ENCODE data around the gene ITGA11. TPM values are rescaled to one million over a fixed set of nuclear protein-coding genes. Genes with fewer than 3 reads are reported as not detected.

Gene ITGA11
- total and polyA plus RNA-seq, 8 donors: 0.08 to 12.1 (median 2.0) TPM

- WGBS, 5 donors: 79 to 88% (median 84%) methylated on average over 5 to 6 of the region's 6 CpGs
- H3K27ac ChIP-seq: no peak overlapping the region
Measured at GRCh38 chr15:68348081-68348480, 83.9 kb downstream of the ITGA11 start.

GRCh38 chr15:68347392-68347791 is 84.6 kb downstream of the ITGA11 start:
- H3K4me3 ChIP-seq: no peak overlapping the region
- TF ChIP-seq CTCF (IDR thresholded peaks at IDR 0.05): no peak
- no peak for TF ChIP-seq POLR2AphosphoS5 (IDR thresholded peaks at IDR 0.05)
- TF ChIP-seq EP300 (IDR thresholded peaks at IDR 0.05): no peak
- no peak for TF ChIP-seq POLR2A (IDR thresholded peaks at IDR 0.05)
- WGBS, 5 donors: 46 to 85% (median 75%) methylated on average over 7 of the region's 7 CpGs
- H3K27me3 ChIP-seq: no peaks in the 10 kb centered on the region
- H3K4me1 ChIP-seq: peaks cover 0 to 7% (median 5%) of the 10 kb centered on the region in 4 donors
- no peak overlapping the region for H3K27ac ChIP-seq
- intact Hi-C loops (cut with DNase I; ENCODE audit: low total_unique reads): no loop called here
- H3K36me3 ChIP-seq: no peaks in the 10 kb centered on the region
- no peak for DNase-seq
- H3K9me3 ChIP-seq: no peaks in the 10 kb centered on the region

More at GRCh38 chr15:68348081-68348480, 83.9 kb downstream of the ITGA11 start:
- H3K4me3 ChIP-seq: no peak overlapping the region
- intact Hi-C loops (cut with DNase I; ENCODE audit: low total_unique reads): no loop called here
- peaks cover 0 to 6% (median 2%) of the 10 kb centered on the region in 4 donors for H3K4me1 ChIP-seq
- H3K9me3 ChIP-seq: no peaks in the 10 kb centered on the region
- TF ChIP-seq POLR2AphosphoS5 (IDR thresholded peaks at IDR 0.05) (no peak), EP300 (IDR thresholded peaks at IDR 0.05) (no peak), CTCF (IDR thresholded peaks at IDR 0.05) (no peak)
- no peak for DNase-seq
- H3K36me3 ChIP-seq: no peaks in the 10 kb centered on the region
- no peaks in the 10 kb centered on the region for H3K27me3 ChIP-seq

GRCh38 chr15:68346979-68347378 is 85.0 kb downstream of the ITGA11 start:
- DNase-seq: peak in 1 of 2 donors; percentile 57
- no peaks in the 10 kb centered on the region for H3K9me3 ChIP-seq
- H3K4me3 ChIP-seq: no peak overlapping the region
- H3K4me1 ChIP-seq: peaks cover 0 to 7% (median 5%) of the 10 kb centered on the region in 4 donors
- intact Hi-C loops (cut with DNase I; ENCODE audit: low total_unique reads): no loop called here
- TF ChIP-seq POLR2A (IDR thresholded peaks at IDR 0.05): no peak
- no peak for TF ChIP-seq POLR2AphosphoS5 (IDR thresholded peaks at IDR 0.05)
- no peak for TF ChIP-seq EP300 (IDR thresholded peaks at IDR 0.05)
- no peak for TF ChIP-seq CTCF (IDR thresholded peaks at IDR 0.05)
- H3K27ac ChIP-seq: no peak overlapping the region
- H3K36me3 ChIP-seq: no peaks in the 10 kb centered on the region
- 39 to 60% (median 55%) methylated on average over 6 of the region's 6 CpGs for WGBS, 5 donors
- H3K27me3 ChIP-seq: no peaks in the 10 kb centered on the region

GRCh38 chr15:68345481-68345880 is 86.5 kb downstream of the ITGA11 start:
- H3K27me3 ChIP-seq: no peaks in the 10 kb centered on the region
- TF ChIP-seq EP300 (IDR thresholded peaks at IDR 0.05): no peak
- TF ChIP-seq CTCF (IDR thresholded peaks at IDR 0.05): no peak
- no peak for TF ChIP-seq POLR2AphosphoS5 (IDR thresholded peaks at IDR 0.05)
- TF ChIP-seq POLR2A (IDR thresholded peaks at IDR 0.05): no peak
- H3K4me1 ChIP-seq: peaks cover 0 to 21% (median 16%) of the 10 kb centered on the region in 4 donors
- WGBS, 5 donors: 68 to 88% (median 78%) methylated on average over 5 of the region's 5 CpGs
- H3K27ac ChIP-seq: no peak overlapping the region
- no peaks in the 10 kb centered on the region for H3K36me3 ChIP-seq
- H3K4me3 ChIP-seq: no peak overlapping the region
- H3K9me3 ChIP-seq: no peaks in the 10 kb centered on the region
- DNase-seq: no peak
- intact Hi-C loops (cut with DNase I; ENCODE audit: low total_unique reads): no loop called here

All from stomach (tissue), 9 donors.